HepG2 (cell line): ENCODE measurements around the gene PGAP3. TPM values are rescaled to one million over a fixed set of nuclear protein-coding genes. Genes with fewer than 3 reads are reported as not detected.

Source experiments
- ATAC-seq: fragments of 200-7000 bp; cut with Tn5 transposase; 3 replicates; pipeline ENCODE4 v1.9.1; 2020; ENCODE audit warnings: mild to moderate bottlenecking, moderate library complexity
- BruUV-seq: library from RNA; stranded (reverse); fragments of 400-500 nt; replicated peaks from 2 replicates; lab custom pipeline; 2021; lab: Mats Ljungman, UMichigan
- CTCF ChIA-PET: fragments of 300-600 bp; formaldehyde crosslinking; extraction: SDS; loops from one replicate; lab custom pipeline; 2021; ENCODE audit warnings: low total read pairs, inconsistent platforms, low intra/inter-chr PET ratio; lab: Yijun Ruan, JAX
- POLR2A ChIA-PET: fragments of 350-600 bp; sonication (Branson Sonifier 250); formaldehyde crosslinking; loops from one replicate; lab custom pipeline; 2020; ENCODE audit warnings: antibody characterized with exemption, inconsistent platforms; lab: Yijun Ruan, JAX
- DNase-seq: peaks from one replicate; pipeline ENCODE4 v3.0.0-alpha.2; 2015; ENCODE audit warnings: low spot score
- FAIRE-seq: peaks from 3 replicates; lab custom pipeline; 2011; peaks lifted over from hg19 to GRCh38; lab: Jason Lieb, UNC
- H2AFZ ChIP-seq: one replicate; pipeline ENCODE4 v1.6.1; 2011; ENCODE audit warnings: low read length, inconsistent platforms
- H3K27ac ChIP-seq: fragments of 300-600 bp; 3 replicates; pipeline ENCODE4 v1.8.0; 2011; ENCODE audit warnings: mixed run types, mild to moderate bottlenecking, mixed read lengths, low read length, inconsistent platforms; ENCODE audit not compliant: insufficient read depth; ENCODE audit errors: extremely low read length
- H3K27me3 ChIP-seq, 2 experiments: fragments of 200-600 bp in 1 of 2; 2 replicates in 1 of 2; 3 replicates in 1 of 2; pipeline versions ENCODE4 v1.6.0 to v1.8.0; 2011; ENCODE audit warnings: low read length in 2 of 2, mild to moderate bottlenecking in 2 of 2, moderate library complexity in 2 of 2, inconsistent platforms in 1 of 2; ENCODE audit not compliant: insufficient read depth in 2 of 2, control insufficient read depth in 1 of 2
- H3K36me3 ChIP-seq, 2 experiments: fragments of 200-600 bp in 1 of 2; replicated peaks in 1 of 2; 2 replicates in 1 of 2; 3 replicates in 1 of 2; pipeline versions ENCODE4 v1.5.1 to v1.8.0; 2011; ENCODE audit warnings: low read length in 2 of 2, inconsistent platforms in 1 of 2; ENCODE audit not compliant: insufficient read depth in 2 of 2, control insufficient read depth in 1 of 2
- H3K4me1 ChIP-seq: 2 replicates; pipeline ENCODE4 v1.5.1; 2012; ENCODE audit warnings: low read length, inconsistent platforms; ENCODE audit not compliant: insufficient read depth
- H3K4me2 ChIP-seq: 2 replicates; pipeline ENCODE4 v1.6.0; 2011; ENCODE audit warnings: low read depth, low read length, inconsistent platforms
- H3K4me3 ChIP-seq, 3 experiments: fragments of 200-600 bp in 1 of 3; sonication (generic), shearing (Covaris generic) in 1 of 3; replicated peaks in 1 of 3; 2 replicates each; pipeline ENCODE4 v1.5.1; 2011 to 2016; ENCODE audit warnings: low read length in 3 of 3, inconsistent platforms in 2 of 3, low read depth in 2 of 3, mild to moderate bottlenecking in 2 of 3, control low read depth in 1 of 3, mixed read lengths in 1 of 3; ENCODE audit not compliant: insufficient read depth in 1 of 3
- H3K79me2 ChIP-seq: one replicate; pipeline ENCODE4 v1.6.1; 2011; ENCODE audit warnings: low read length, inconsistent platforms; ENCODE audit not compliant: insufficient read depth
- H3K9ac ChIP-seq: 2 replicates; pipeline ENCODE4 v1.6.0; 2011; ENCODE audit warnings: mild to moderate bottlenecking, low read depth, low read length, inconsistent platforms; ENCODE audit not compliant: insufficient read depth
- H3K9me3 ChIP-seq: 2 replicates; pipeline ENCODE4 v1.5.1; 2012; ENCODE audit warnings: mild to moderate bottlenecking, low read length
- H4K20me1 ChIP-seq: 2 replicates; pipeline ENCODE4 v1.6.0; 2011; ENCODE audit warnings: inconsistent platforms, mild to moderate bottlenecking, low read length, moderate library complexity; ENCODE audit not compliant: insufficient read depth
- BORCS8-MEF2B ChIP-seq: sonication (generic); formaldehyde crosslinking; IDR thresholded peaks from 2 replicates; pipeline ENCODE4 v1.8.0; 2022; ENCODE audit warnings: mild to moderate bottlenecking, missing genetic modification reagents
- CTCF ChIP-seq: sonication (generic); formaldehyde crosslinking; IDR thresholded peaks from 2 replicates; pipeline ENCODE4 v1.5.0; 2020; ENCODE audit warnings: mild to moderate bottlenecking, missing genetic modification reagents, moderate library complexity
- GABPB1 ChIP-seq: IDR thresholded peaks from 2 replicates; pipeline ENCODE4 v1.6.1; 2016; ENCODE audit warnings: mild to moderate bottlenecking, missing genetic modification reagents, moderate library complexity, missing compliant biosample characterization
- GLMP ChIP-seq: sonication (generic); formaldehyde crosslinking; IDR thresholded peaks from 2 replicates; pipeline ENCODE4 v1.9.0; 2021; ENCODE audit warnings: missing genetic modification reagents, mild to moderate bottlenecking, borderline replicate concordance
- SMAD3 ChIP-seq: sonication (generic); formaldehyde crosslinking; IDR thresholded peaks from 2 replicates; pipeline ENCODE4 v1.4.0; 2020; ENCODE audit warnings: missing genetic modification reagents
- ZNF574 ChIP-seq: sonication (generic); formaldehyde crosslinking; IDR thresholded peaks from 2 replicates; pipeline ENCODE4 v1.4.0; 2020; ENCODE audit warnings: missing genetic modification reagents
- ZNF768 ChIP-seq: sonication (generic); formaldehyde crosslinking; IDR thresholded peaks from 2 replicates; pipeline ENCODE4 v1.4.0; 2020; ENCODE audit warnings: missing genetic modification reagents
- WGBS: methylation state at CpG from one replicate; pipeline ENCODE4 v1.1.6; 2017; ENCODE audit warnings: low lambda C conversion rate; 5-methylcytosine and 5-hydroxymethylcytosine counted together
- in situ Hi-C: cut with HindIII; loops from 2 replicates; pipeline ENCODE4 v1.10.0; 2017; ENCODE audit warnings: low pct_unique_long_range_greater_than_20kb; ENCODE audit not compliant: extremely low pct_ligation_motif_present
- intact Hi-C: fragments of 100-400 bp; cut with micrococcal nuclease; formaldehyde crosslinking; loops from one replicate; pipeline ENCODE4 v1.10.0; 2022; ENCODE audit not compliant: unreplicated experiment
- polyA plus RNA-seq, 8 experiments: library from polyadenylated mRNA; depleted of rRNA in 3 of 8; stranded (reverse) in 7 of 8; unstranded in 1 of 8; fragments of >200 nt; fragmentation: Illumina TruSeq in 4 of 8; extraction: Trizol in 4 of 8; gene quantifications; 2 replicates each; pipeline versions ENCODE4 v1.2.1 to v1.2.3, GENCODE V29; 2011 to 2016; ENCODE audit warnings: low read depth in 4 of 8, missing spikeins in 1 of 8, mixed read lengths in 1 of 8; ENCODE audit not compliant: insufficient read depth in 1 of 8
- total RNA-seq, 5 experiments: library from RNA; depleted of rRNA; stranded (reverse); fragments of >200 nt; fragmentation: Illumina TruSeq; extraction: Trizol; gene quantifications; 2 replicates each; pipeline ENCODE4 v1.2.3, GENCODE V29; 2016; ENCODE audit warnings: low read depth in 1 of 5

PGAP3 gene
- total and polyA plus RNA-seq, 2 of the 13 experiments (the other 11 are each of a cell fraction or from before 2014, with no cell fraction given) = 11.9 to 14.6 TPM

GRCh38 chr17:39628655-39629493 is 59.0 kb downstream of the PGAP3 start:
- BruUV-seq = no TSS peak
- WGBS = 18% methylated on average over 10 of the region's 10 CpGs
- POLR2A ChIA-PET = interaction anchor here (1.1 to 3.3 kb wide), 4 partner anchors 9 to 111 kb away, joined by 4 to 11 read pairs (median 8); partner anchors contain the start of genes MIEN1 and STARD3

More at GRCh38 chr17:39628655-39629493, 59.0 kb downstream of the PGAP3 start:
- Histone ChIP-seq H4K20me1 (no peaks in the 10 kb centered on the region), H3K79me2 (no peaks in the 10 kb centered on the region), H3K36me3 (no peaks in the 10 kb centered on the region), H3K4me3 (no peak overlapping the region), H3K4me1 (peaks cover 81% of the 10 kb centered on the region), H2AFZ (no peak overlapping the region), H3K9me3 (no peaks in the 10 kb centered on the region), H3K9ac (no peak overlapping the region), H3K27ac (no peak overlapping the region), H3K27me3 (peaks cover 20 to 85% of the 10 kb centered on the region in 2 experiments; a peak in 4 of 5 replicates), H3K4me2 (peak overlapping the region; percentile 36; the same call in 1 of the 2 replicates)
- intact Hi-C loops (no loop called here), in situ Hi-C loops (no loop called here)
- TF ChIP-seq ZNF768 (peak; percentile 90), CTCF (CRISPR knock-in tag) (peak; percentile 31; the same call in 1 of the 2 replicates), GLMP (CRISPR knock-in tag) (no peak), BORCS8-MEF2B (CRISPR knock-in tag) (no peak), ZNF574 (peak; percentile 26; the same call in 1 of the 2 replicates), GABPB1 (CRISPR knock-in tag) (0 out of 2 replicates have a peak, but pooled peaks have one; percentile 11), SMAD3 (CRISPR knock-in tag) (no peak)
- DNase-seq (no peak), FAIRE-seq (peak; percentile 39), ATAC-seq (peak; percentile 5; the same call in 1 of the 3 replicates)
- CTCF ChIA-PET = no interaction called here
